Nephron progenitor cell (in vitro differentiated cells): ENCODE measurements around the gene TUT4.

Experiments
- DNase-seq: peaks from one replicate; pipeline ENCODE4 v3.0.0; 2021
- H3K27ac Mint-ChIP-seq: 2 replicates; pipeline ENCODE4 v1.8.0; 2021; ENCODE audit warnings: mild to moderate bottlenecking, moderate library complexity, mixed read lengths
- H3K27me3 Mint-ChIP-seq: 2 replicates; pipeline ENCODE4 v1.8.0; 2021; ENCODE audit warnings: mild to moderate bottlenecking, low read depth, mixed read lengths; ENCODE audit not compliant: poor library complexity
- H3K36me3 Mint-ChIP-seq: 2 replicates; pipeline ENCODE4 v1.8.0; 2021; ENCODE audit warnings: low read depth, mixed read lengths
- H3K4me1 Mint-ChIP-seq: 2 replicates; pipeline ENCODE4 v1.8.0; 2021; ENCODE audit warnings: mixed read lengths
- H3K4me3 Mint-ChIP-seq: 2 replicates; pipeline ENCODE4 v1.8.0; 2021; ENCODE audit warnings: mild to moderate bottlenecking, moderate library complexity, mixed read lengths
- H3K9me3 Mint-ChIP-seq: 2 replicates; pipeline ENCODE4 v1.8.0; 2021; ENCODE audit warnings: mild to moderate bottlenecking, moderate library complexity, mixed read lengths
- TF ChIP-seq, protein P1 (sequence below): fragments of 200-600 bp; sonication (generic); IDR thresholded peaks from 2 replicates; pipeline ENCODE4 v1.5.0; 2021; ENCODE audit warnings: antibody characterized with exemption

Gene TUT4

DNA sequence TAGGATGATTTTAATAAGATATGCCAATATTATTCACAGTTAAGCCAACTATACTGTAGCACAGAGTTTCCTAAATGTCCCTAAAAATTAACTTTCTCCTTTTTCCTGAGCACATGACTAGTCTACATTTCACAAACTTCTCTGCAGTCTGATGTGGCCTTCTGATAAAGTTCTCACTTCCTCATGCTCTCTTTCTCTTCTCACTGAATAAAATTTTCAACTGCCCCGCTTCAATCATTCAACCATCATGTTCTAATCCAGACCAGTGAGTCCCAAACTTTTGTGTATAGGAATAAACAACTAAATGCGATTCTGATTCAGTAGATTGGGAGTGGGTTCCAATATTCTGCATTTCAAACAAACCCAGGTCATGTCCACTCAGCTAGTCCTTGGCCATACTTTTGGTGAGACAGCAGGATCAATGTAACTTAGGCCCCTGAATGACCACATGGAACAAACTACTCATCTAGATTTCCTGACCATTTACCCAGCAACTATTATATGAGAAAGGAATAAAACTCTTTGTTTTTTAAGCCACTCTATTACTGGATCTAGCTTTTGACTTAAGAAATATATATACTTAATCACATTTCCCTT, 20.1 kb downstream of the TUT4 start:
- Mint-ChIP-seq H3K4me1 (peaks cover 20% of the 10 kb centered on the region), H3K27ac (peak overlapping the region; percentile 66), H3K9me3 (peaks cover 44% of the 10 kb centered on the region), H3K36me3 (peaks cover 68% of the 10 kb centered on the region), H3K27me3 (no peaks in the 10 kb centered on the region), H3K4me3 (no peak overlapping the region)
- no peak for DNase-seq
- TF ChIP-seq, protein P1, sequence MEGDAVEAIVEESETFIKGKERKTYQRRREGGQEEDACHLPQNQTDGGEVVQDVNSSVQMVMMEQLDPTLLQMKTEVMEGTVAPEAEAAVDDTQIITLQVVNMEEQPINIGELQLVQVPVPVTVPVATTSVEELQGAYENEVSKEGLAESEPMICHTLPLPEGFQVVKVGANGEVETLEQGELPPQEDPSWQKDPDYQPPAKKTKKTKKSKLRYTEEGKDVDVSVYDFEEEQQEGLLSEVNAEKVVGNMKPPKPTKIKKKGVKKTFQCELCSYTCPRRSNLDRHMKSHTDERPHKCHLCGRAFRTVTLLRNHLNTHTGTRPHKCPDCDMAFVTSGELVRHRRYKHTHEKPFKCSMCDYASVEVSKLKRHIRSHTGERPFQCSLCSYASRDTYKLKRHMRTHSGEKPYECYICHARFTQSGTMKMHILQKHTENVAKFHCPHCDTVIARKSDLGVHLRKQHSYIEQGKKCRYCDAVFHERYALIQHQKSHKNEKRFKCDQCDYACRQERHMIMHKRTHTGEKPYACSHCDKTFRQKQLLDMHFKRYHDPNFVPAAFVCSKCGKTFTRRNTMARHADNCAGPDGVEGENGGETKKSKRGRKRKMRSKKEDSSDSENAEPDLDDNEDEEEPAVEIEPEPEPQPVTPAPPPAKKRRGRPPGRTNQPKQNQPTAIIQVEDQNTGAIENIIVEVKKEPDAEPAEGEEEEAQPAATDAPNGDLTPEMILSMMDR, result no peak

DNA sequence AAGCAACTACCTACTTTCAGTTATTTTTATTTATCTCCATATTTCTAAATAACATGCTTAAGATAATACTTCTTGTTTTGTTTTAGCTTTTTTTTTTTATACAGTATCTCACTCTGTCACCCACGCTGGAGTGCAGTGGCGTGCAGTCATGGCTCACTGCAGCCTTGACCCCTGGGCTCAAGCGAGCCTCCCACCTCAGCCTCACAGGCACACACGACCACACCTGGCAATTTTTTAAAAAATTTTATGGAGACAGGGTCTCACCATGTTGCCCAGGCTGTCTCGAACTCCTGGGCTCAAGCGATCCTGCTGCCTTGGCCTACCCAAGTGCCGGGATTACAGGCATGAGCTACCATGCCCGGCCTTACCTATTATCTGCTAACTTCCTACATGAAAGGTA, 20.6 kb downstream of the TUT4 start:
- no peaks in the 10 kb centered on the region for H3K27me3 Mint-ChIP-seq
- H3K9me3 Mint-ChIP-seq, result peaks cover 38% of the 10 kb centered on the region
- H3K4me1 Mint-ChIP-seq, result peaks cover 20% of the 10 kb centered on the region
- H3K4me3 Mint-ChIP-seq, result no peak overlapping the region
- peak overlapping the region; percentile 66 for H3K27ac Mint-ChIP-seq
- no peak for DNase-seq
- TF ChIP-seq, protein P1, result no peak
- peaks cover 67% of the 10 kb centered on the region for H3K36me3 Mint-ChIP-seq

DNA sequence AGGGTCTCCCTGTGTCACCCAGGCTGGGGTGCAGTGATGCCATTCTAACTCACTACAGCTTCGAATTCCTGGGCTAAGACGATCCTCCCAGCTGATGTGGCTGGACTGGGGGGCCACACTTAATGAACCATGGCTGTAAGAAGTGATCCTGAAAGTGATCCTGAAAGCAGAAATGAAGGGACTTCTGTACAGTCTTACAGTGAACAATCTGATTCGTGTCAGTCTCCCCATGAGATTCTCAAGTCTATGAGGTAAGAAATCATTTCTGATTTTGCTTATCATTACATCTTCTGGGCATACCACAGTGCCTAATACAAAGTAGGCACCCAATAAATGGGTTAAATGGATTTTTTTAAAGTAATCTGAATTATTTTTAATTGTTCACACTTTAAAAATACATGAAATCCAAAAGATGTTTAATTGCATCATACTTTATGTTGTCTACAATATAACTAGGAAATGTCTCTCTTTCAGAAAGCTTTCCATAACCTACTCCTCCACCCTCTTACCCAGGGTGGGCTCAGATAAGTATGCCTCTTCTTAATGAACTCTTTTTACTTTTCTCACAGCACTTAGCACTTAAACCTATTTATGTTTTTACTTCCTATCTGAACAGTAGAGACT, 21.5 kb downstream of the TUT4 start:
- TF ChIP-seq, protein P1, result no peak
- Mint-ChIP-seq H3K27ac (no peak overlapping the region), H3K4me3 (no peak overlapping the region), H3K9me3 (peaks cover 32% of the 10 kb centered on the region), H3K4me1 (peaks cover 20% of the 10 kb centered on the region), H3K36me3 (peaks cover 68% of the 10 kb centered on the region), H3K27me3 (no peaks in the 10 kb centered on the region)
- DNase-seq, result no peak

DNA sequence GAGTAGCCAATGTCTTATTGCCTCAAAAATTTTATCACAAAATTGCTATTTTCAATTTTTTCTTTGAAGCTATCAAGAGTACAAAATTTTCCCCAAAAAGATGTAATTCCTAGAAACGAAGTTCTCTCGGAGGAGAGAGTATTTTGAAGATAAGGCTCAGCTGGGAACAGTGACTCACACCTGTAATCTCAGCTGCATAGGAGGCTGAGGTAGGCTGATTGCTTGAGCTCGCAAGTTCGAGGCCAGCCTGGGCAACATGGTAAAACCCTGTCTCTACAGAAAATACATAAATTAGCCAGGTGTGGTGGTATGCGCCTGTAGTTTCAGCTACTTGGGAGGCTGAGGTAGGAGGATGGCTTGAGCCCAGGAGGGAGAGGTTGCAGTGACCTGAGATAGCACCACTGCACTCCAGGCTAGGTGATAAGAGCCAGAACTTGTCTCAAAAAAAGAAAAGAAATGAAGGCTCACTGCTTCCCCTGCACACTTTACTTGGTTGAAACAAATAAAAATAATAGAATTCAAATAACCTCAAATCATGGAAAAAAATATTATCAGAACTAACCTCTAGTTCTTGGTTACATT, 22.2 kb downstream of the TUT4 start:
- DNase-seq, result no peak
- Mint-ChIP-seq H3K4me1 (peaks cover 20% of the 10 kb centered on the region), H3K4me3 (no peak overlapping the region), H3K27me3 (no peaks in the 10 kb centered on the region), H3K9me3 (peaks cover 25% of the 10 kb centered on the region), H3K27ac (no peak overlapping the region), H3K36me3 (peaks cover 67% of the 10 kb centered on the region)
- TF ChIP-seq, protein P1, result no peak

DNA sequence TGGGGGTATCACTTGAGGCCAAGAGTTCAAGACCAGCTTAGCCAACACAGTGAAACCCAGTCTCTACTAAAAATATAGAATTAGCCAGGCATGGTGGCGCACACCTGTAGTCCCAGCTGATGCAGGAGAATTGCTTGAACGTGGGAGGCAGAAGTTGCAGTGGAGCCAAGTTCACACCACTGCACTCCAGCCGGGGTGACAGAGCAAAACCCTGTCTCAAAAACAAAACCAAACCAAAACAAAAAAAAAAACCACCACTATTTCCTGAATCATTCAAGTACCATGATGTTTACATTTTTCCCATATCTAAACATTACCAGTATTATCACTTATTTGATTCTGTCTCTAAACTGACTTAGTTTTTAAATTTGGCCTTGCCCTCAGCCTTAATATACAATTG, 29.5 kb downstream of the TUT4 start:
- no peaks in the 10 kb centered on the region for H3K4me1 Mint-ChIP-seq
- H3K27me3 Mint-ChIP-seq, result peaks cover 4% of the 10 kb centered on the region
- H3K27ac Mint-ChIP-seq, result no peak overlapping the region
- DNase-seq, result no peak
- no peak overlapping the region for H3K4me3 Mint-ChIP-seq
- TF ChIP-seq, protein P1, result no peak
- H3K36me3 Mint-ChIP-seq, result peaks cover 64% of the 10 kb centered on the region
- no peaks in the 10 kb centered on the region for H3K9me3 Mint-ChIP-seq

DNA sequence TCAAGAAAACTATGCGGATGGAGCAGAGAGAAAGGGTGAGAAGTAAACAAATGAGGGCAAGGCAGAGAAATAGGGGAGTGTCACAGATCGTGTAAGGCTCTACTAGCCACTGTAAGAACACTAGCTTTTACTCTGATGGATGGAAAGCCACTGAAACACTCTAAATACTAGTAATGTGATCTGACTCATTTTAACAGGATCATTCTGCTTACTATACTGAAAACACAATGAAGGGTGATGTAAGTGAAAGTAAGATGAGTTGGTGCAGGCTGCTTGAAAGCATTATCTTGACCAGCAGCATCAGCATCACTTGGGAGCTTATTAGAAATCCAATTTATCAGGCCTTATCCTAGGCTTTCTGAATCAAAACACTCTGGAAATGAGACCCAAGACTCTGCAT, 32.7 kb downstream of the TUT4 start:
- Mint-ChIP-seq H3K27me3 (peaks cover 4% of the 10 kb centered on the region), H3K4me3 (no peak overlapping the region), H3K4me1 (no peaks in the 10 kb centered on the region), H3K27ac (peak overlapping the region; percentile 21), H3K9me3 (no peaks in the 10 kb centered on the region), H3K36me3 (peaks cover 45% of the 10 kb centered on the region)
- TF ChIP-seq, protein P1, result no peak
- no peak for DNase-seq
